Measurements from ENCODE around the gene UGCG.
"Not testable (repeated sequence)": the region's sequence is repeated elsewhere in the genome, so short reads cannot be mapped to it uniquely, and the experiment has no call there.

UGCG gene

DNA sequence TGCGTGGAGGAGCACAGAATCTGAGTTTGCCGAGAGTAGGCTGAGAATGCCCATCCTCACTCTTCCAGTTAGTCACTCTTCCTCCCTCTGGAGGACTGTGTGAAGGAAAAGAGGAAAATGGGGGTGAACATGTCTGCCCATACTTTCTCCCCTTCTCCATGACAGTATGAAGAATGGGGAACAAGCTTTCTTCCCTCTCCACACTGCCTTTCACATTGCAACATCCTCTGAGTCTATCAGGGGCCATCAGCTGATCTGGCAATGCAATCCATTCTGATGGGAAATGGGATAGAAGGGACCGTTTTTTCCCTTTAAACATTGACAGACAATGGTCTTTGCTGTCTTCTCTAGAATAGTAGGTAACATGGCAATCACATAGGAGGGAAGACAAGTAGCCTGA lies 56.8 kb downstream of the UGCG start:
- no peak for DNase-seq (ENCODE audit: low spot score)

DNA sequence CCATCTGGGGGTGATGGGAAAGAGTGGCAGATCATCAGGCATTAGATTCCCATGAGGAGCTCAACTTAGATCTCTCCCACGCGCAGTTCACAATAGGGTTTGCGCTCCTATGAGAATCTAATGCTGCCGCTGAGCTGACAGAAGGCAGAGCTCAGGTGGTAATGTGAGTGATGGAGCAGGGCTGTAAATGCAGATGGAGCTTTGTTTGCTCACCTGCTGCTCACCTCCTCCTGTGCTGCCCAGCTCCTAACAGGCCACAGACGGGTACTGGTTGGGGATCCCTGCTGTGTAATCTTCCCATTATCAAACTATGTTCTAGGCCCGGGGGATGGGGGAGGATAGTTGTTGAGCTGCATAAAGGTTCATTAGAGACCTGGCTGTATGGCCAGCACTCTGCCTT lies 58.4 kb downstream of the UGCG start:
- DNase-seq (ENCODE audit: low spot score), result no peak

DNA sequence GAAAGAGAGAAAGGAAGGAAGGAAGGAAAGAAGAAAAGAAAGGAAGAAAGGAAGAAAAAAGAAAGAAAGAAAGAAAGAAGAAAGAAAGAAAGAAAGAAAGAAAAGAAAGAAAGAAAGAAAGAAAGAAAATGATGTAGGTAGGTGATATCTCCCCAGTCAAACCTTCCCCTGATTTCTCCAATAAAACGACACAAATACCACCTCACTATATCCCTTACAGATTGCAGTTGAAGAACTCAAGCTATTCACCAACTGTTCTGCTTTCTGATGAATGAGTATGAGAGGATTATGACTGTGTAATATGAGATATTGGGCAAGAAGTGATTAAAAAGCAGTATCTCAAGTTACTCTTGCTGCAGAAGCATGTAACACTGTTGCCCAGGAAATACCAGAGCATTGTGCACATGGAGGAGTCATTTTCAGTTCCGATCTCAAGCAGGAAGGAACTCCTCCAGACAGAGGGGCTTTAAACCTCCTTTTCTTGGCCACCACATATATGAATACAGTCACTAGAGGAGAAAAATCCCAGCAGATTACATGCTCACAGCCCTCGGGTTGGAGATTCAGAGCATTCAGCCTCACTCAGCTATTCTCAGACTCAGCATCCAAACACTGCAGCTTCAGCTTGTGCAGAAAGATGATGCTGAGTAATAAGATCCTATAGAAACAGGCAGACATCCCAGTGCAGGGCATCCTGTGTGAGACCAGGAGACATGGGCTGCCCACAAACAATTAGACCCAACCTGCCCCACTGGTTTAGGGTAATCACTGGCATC lies 61.4 kb downstream of the UGCG start:
- DNase-seq (ENCODE audit: low spot score), result peak; percentile 43

GRCh38 chr9:111959468-111960359 lies 63.1 kb downstream of the UGCG start:
- no peak for DNase-seq (ENCODE audit: low spot score)

- DNase-seq (ENCODE audit: low spot score), result not testable (repeated sequence)
Observed at GRCh38 chr9:111960485-111960884, 63.9 kb downstream of the UGCG start.

DNA sequence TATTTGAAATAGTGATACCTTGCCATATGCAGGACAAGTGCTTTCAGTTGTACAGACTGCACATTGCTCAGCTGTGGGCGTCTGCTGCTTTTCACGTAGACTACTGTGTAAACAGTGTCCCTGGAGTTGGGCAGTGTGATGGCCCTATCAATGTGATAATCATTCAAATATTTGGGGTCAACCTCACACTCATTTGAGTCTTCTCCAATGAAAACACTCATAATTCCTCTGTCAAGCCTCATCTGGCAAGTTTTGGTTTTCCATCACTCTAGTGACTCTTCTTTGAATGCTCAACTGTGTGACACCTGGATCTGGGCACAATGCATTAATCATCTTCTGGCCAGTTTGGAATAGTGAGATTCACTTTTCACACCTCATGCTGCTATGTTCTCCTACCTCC lies 64.4 kb downstream of the UGCG start:
- no peak for DNase-seq (ENCODE audit: low spot score)

DNA sequence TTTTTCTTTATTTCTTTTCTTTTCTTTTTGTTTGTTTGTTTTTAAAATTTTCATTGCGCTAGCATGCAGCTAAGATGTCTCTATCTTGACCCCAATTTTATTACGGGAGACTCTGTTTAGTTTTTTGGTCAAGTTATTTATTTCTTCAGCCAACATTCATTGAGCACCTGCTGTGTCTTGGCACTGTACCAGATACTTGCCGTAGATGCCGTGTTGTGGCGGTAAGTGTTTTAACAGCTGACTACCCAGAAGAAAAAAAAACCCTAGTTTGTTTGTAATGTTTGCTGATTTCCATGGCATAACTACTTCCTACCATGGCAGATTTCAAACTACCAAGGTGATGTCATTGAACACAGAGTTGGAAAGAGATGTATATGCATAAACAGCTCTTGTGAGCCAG lies 65.0 kb downstream of the UGCG start:
- DNase-seq (ENCODE audit: low spot score), result no peak

- no peak for DNase-seq (ENCODE audit: low spot score)
Observed at GRCh38 chr9:111962021-111962420, 65.4 kb downstream of the UGCG start.

DNA sequence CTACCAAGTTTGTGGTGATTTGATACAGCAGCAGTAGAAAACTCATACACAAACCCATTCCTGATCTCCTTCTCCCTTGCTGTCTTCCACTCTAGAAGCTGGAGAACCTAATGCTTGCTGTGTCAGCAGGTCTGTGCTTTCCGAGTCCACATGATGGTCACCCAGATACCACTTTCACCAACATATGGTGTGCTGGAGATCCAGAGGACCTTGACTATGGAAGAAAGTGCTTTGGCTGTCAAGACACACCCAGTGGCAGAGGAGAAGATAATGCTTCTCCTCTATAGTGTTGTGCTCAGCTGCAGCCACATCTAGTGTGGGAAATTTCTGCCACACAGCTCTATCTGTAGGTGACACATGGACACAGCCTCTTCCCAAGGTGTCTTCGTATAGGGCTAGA lies 67.4 kb downstream of the UGCG start:
- DNase-seq (ENCODE audit: low spot score), result no peak

- DNase-seq (ENCODE audit: low spot score), result no peak
Observed at GRCh38 chr9:111965566-111966019, 69.0 kb downstream of the UGCG start.

DNA sequence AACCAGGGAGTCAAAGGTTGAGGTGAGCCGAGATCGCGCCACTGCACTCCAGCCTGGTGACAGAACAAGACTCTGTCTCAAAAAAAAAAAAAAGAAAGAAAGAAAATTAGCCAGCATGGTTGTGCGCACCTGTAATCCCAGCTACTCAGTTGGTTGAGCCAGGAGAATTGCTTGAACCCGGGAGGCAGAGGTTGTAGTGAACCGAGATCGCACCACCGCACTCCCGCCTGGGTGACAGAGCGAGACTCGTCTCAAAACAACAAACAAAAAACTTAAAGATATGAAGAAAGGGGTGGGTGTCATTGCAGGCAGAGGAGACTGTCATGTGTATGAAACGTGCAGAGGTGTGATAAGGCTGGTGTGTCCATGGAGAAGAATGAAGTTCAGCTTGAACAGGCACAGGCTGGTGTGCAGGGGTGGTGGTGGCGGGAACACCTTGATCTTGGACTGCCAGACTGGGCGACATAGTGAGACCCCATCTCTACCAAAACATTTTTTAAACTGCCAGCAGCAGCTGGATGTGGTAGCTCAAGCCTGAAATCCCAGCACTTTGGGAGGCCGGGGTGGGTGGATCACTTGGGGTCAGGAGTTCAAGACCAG lies 69.6 kb downstream of the UGCG start:
- DNase-seq (ENCODE audit: low spot score), result no peak

DNA sequence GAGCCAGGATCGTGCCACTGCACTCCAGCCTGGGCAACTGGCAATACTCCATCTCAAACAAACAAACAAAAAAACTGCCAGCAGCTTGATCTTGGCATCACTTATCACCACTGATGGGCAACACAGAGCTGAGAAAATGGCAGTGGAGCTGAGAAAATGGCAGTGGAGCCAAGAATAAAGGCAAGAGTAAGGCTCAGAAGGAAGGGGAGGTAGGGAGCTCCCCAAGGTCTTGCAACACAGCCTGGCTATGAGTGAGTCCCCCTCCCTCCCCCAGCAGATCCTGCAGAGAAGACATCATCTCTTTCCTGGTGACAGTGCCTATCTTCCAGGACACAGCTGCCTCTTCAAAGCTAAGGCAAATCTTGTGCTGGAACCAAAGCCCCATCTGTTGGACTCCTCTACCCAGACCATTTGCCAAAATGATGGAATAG lies 70.3 kb downstream of the UGCG start:
- DNase-seq (ENCODE audit: low spot score), result no peak

DNA sequence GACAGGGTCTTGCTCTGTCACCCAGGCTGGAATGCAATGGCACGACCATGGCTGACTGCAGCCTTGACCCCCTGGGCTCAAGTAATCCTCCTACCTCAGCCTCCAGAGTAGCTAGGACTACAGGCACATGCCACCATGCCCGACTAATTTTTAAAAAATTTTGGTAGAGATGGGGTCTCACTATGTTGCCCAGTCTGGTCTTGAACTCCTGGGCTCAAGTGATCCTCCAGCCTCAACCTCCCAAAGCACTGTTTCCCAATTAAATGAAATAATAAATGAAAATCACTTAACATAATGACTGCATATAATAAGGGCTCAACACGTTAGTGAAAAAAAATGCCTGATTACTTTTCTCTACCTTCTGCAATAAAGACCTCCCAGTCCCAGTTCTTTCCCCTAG lies 71.0 kb downstream of the UGCG start:
- DNase-seq (ENCODE audit: low spot score), result no peak

DNA sequence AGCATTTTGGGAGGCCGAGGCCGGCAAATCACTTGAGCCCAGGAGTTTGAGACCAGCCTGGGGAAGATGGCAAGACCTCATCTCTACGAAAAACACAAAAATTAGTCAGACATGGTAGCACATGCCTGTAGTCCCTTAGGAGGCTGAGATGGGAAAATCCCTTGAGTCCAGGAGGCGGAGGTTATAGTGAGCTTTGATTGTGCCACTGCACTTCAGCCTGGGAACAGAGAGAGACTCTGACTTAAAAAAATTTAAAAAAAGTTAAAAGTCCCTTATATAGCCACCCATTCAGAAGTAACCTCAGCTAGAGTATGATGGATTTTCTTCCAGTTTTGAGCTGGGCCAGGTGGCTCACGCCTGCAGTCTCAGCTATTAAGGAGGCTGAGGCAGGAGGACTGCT lies 72.4 kb downstream of the UGCG start:
- DNase-seq (ENCODE audit: low spot score), result no peak

GRCh38 chr9:111969622-111970021 lies 73.0 kb downstream of the UGCG start:
- no peak for DNase-seq (ENCODE audit: low spot score)

- DNase-seq (ENCODE audit: low spot score), result no peak
Observed at GRCh38 chr9:111970827-111971226, 74.2 kb downstream of the UGCG start.

DNA sequence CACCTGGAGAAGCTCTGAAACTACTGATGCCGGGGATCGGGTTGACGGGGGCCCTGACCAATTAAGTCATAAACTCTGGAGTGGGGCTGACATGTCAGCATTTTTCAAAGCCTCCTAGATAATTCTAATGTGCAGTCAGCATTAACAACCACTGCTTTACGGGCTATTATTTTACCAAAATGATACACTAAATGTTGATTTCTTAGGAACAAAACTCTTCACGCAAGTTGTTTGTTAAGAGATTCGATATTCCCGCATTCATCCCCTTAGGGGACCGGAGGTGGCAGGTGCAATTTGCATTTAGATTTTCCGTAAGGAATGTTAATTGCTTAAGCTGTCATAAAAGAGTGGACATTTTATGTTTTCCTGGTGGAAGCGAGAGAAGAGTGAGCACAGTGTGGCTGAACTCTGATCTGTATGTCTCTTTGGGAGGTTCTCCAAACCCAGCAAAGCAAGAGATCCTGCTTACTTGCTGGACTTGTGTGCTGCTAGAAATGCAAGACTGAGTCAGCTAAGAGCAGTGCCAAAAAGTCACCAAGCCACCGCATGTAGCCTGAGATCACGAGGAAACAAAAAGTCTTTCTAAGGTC lies 77.6 kb downstream of the UGCG start:
- no peak for DNase-seq (ENCODE audit: low spot score)

- DNase-seq (ENCODE audit: low spot score), result peak; percentile 60
Observed at GRCh38 chr9:111975709-111976108, 79.1 kb downstream of the UGCG start.

DNA sequence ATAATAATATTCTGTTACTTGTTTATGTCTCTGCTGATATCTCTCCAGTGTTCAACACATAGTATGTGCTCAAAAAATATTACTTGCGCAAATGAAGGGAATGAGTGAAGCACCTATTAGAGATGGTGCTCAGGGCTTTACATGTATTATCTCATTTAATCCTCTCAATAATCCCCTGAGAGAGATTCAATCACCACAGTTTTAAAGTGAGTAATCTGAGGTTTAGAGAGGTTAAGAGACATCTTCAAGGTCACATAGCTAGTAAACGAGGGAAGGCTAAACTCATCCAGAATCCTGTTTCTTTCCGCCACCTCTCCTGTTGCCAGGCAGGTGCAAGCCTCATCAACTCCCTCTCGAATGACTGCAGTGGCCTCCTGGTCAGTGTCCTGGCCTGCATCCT lies 82.0 kb downstream of the UGCG start:
- DNase-seq (ENCODE audit: low spot score), result no peak

DNA sequence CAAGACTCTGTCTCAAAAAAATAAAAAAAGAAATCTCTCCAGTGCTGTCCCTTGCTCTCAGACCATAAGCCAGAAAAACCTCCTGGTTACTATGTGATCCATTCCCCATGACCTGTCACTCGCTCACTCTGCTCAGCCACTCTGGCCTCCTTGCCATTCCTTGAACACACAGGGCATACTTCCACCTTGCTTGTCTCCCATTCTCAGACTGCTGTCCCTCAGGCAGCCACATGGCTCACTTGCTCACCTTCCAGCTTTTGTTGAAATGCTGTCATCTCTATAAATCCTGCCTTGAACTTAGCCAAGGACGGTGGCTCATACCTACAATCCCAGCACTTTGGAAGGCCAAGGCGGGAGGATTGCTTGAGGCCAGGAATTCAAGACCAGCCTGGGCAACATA lies 82.9 kb downstream of the UGCG start:
- DNase-seq (ENCODE audit: low spot score), result peak; percentile 12

DNA sequence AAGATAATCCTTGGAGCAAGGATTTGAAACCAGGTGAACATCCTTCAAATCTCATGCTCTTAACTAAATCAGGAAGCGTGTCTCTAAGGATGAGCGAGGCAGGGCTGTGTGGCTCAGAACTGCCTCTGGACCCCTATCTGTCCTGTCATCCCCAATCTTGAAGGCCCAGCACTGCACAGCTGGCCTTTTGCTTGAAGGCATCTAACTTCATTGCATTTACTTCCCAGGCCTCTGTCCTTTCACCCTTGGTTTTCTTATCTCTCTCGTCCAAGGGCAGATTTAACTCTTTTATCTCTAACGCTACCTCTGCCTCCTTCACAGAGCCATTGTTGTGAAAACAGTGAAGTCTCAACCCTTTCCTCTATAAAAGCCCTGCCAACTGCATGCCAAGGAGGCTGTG lies 83.8 kb downstream of the UGCG start:
- DNase-seq (ENCODE audit: low spot score), result no peak

- DNase-seq (ENCODE audit: low spot score), result no peak
Observed at GRCh38 chr9:111983484-111983908, 86.9 kb downstream of the UGCG start.
